NT2/D1 (cell line): ENCODE measurements around the gene TMEM43.

ENCODE experiments used
- DNase-seq: peaks from one replicate; pipeline ENCODE4 v3.0.0-alpha.2; 2011; ENCODE audit warnings: low read depth, low spot score
- H3K27me3 ChIP-seq: 2 replicates; pipeline ENCODE4 v1.6.0; 2011; ENCODE audit warnings: mild to moderate bottlenecking; ENCODE audit not compliant: insufficient read length, insufficient read depth
- H3K36me3 ChIP-seq: 2 replicates; pipeline ENCODE4 v1.6.1; 2011; ENCODE audit warnings: mild to moderate bottlenecking, low read length, mixed read lengths; ENCODE audit not compliant: insufficient read depth, insufficient read length
- H3K4me1 ChIP-seq: 2 replicates; pipeline ENCODE4 v1.5.1; 2011; ENCODE audit not compliant: insufficient read depth, insufficient read length
- H3K4me3 ChIP-seq: 2 replicates; pipeline ENCODE4 v1.5.1; 2011; ENCODE audit warnings: low read depth; ENCODE audit not compliant: insufficient read length
- H3K9ac ChIP-seq: 2 replicates; pipeline ENCODE4 v1.6.0; 2011; ENCODE audit warnings: low read depth; ENCODE audit not compliant: insufficient read length
- H3K9me3 ChIP-seq: 2 replicates; pipeline ENCODE4 v1.5.1; 2011; ENCODE audit warnings: mild to moderate bottlenecking, low read length; ENCODE audit not compliant: insufficient read depth
- SUZ12 ChIP-seq: IDR thresholded peaks from 2 replicates; pipeline ENCODE4 v1.6.1; 2011; ENCODE audit not compliant: insufficient read length, insufficient read depth; ENCODE audit errors: extremely low read depth
- YY1 ChIP-seq: IDR thresholded peaks from 2 replicates; pipeline ENCODE4 v1.6.1; 2011; ENCODE audit not compliant: insufficient read length, insufficient read depth
- ZNF274 ChIP-seq: IDR thresholded peaks from 2 replicates; pipeline ENCODE4 v1.6.1; 2011; ENCODE audit warnings: mild to moderate bottlenecking, low read depth, low read length

The TMEM43 gene

GRCh38 chr3:14151471-14152083 lies 26.7 kb downstream of the TMEM43 start:
- Histone ChIP-seq H3K9me3 (no peaks in the 10 kb centered on the region), H3K27me3 (no peaks in the 10 kb centered on the region), H3K4me3 (no peak overlapping the region), H3K9ac (no peak overlapping the region), H3K36me3 (peaks cover 83% of the 10 kb centered on the region), H3K4me1 (peaks cover 12% of the 10 kb centered on the region)
- TF ChIP-seq YY1, result no peak
- DNase-seq, result no peak

GRCh38 chr3:14152233-14152962 lies 27.5 kb downstream of the TMEM43 start:
- TF ChIP-seq SUZ12 (no peak), YY1 (no peak), ZNF274 (no peak)
- no peak overlapping the region for H3K9ac ChIP-seq
- H3K9me3 ChIP-seq, result no peaks in the 10 kb centered on the region
- no peak for DNase-seq
- H3K27me3 ChIP-seq, result no peaks in the 10 kb centered on the region
- H3K4me3 ChIP-seq, result no peak overlapping the region
- H3K36me3 ChIP-seq, result peaks cover 83% of the 10 kb centered on the region
- peaks cover 12% of the 10 kb centered on the region for H3K4me1 ChIP-seq

- no peak for TF ChIP-seq ZNF274
- no peak for TF ChIP-seq SUZ12
- no peak for TF ChIP-seq YY1
- H3K4me3 ChIP-seq, result no peak overlapping the region
- H3K9me3 ChIP-seq, result no peaks in the 10 kb centered on the region
- peaks cover 83% of the 10 kb centered on the region for H3K36me3 ChIP-seq
- DNase-seq, result no peak
- H3K4me1 ChIP-seq, result peaks cover 9% of the 10 kb centered on the region
- H3K9ac ChIP-seq, result no peak overlapping the region
- no peaks in the 10 kb centered on the region for H3K27me3 ChIP-seq
Observed at GRCh38 chr3:14152963-14153355, 28.1 kb downstream of the TMEM43 start.

GRCh38 chr3:14153663-14154062 lies 28.8 kb downstream of the TMEM43 start:
- no peaks in the 10 kb centered on the region for H3K9me3 ChIP-seq
- peaks cover 2% of the 10 kb centered on the region for H3K4me1 ChIP-seq
- TF ChIP-seq YY1 (no peak), ZNF274 (no peak)
- no peak for DNase-seq
- no peak overlapping the region for H3K9ac ChIP-seq
- H3K27me3 ChIP-seq, result no peaks in the 10 kb centered on the region
- H3K36me3 ChIP-seq, result peaks cover 83% of the 10 kb centered on the region
- no peak overlapping the region for H3K4me3 ChIP-seq

- H3K27me3 ChIP-seq, result no peaks in the 10 kb centered on the region
- H3K36me3 ChIP-seq, result peaks cover 86% of the 10 kb centered on the region
- H3K9ac ChIP-seq, result no peak overlapping the region
- no peaks in the 10 kb centered on the region for H3K4me1 ChIP-seq
- H3K4me3 ChIP-seq, result no peak overlapping the region
- DNase-seq, result no peak
- no peaks in the 10 kb centered on the region for H3K9me3 ChIP-seq
- TF ChIP-seq YY1, result no peak
- TF ChIP-seq ZNF274, result no peak
- no peak for TF ChIP-seq SUZ12
Observed at GRCh38 chr3:14154276-14154675, 29.4 kb downstream of the TMEM43 start.

- no peak overlapping the region for H3K4me3 ChIP-seq
- H3K9me3 ChIP-seq, result no peaks in the 10 kb centered on the region
- TF ChIP-seq ZNF274 (no peak), SUZ12 (no peak)
- H3K36me3 ChIP-seq, result peaks cover 90% of the 10 kb centered on the region
- no peaks in the 10 kb centered on the region for H3K4me1 ChIP-seq
- no peak for DNase-seq
- H3K9ac ChIP-seq, result no peak overlapping the region
- no peaks in the 10 kb centered on the region for H3K27me3 ChIP-seq
Observed at GRCh38 chr3:14154895-14155440, 30.1 kb downstream of the TMEM43 start.

- Histone ChIP-seq H3K4me3 (no peak overlapping the region), H3K4me1 (no peaks in the 10 kb centered on the region), H3K9ac (no peak overlapping the region), H3K36me3 (peaks cover 92% of the 10 kb centered on the region), H3K27me3 (no peaks in the 10 kb centered on the region), H3K9me3 (peaks cover 8% of the 10 kb centered on the region)
- TF ChIP-seq SUZ12 (no peak), ZNF274 (no peak), YY1 (no peak)
- DNase-seq, result no peak
Observed at GRCh38 chr3:14156201-14156600, 31.3 kb downstream of the TMEM43 start.
